GM19372 (cell line): Measurements from ENCODE around the gene OR52A1.

Experiments
- ATAC-seq: cut with Tn5 transposase; IDR thresholded peaks from one replicate; pipeline ENCODE4 v1.9.1; 2021; ENCODE audit warnings: mild to moderate bottlenecking, low read depth, moderate library complexity; ENCODE audit not compliant: unreplicated experiment

Gene OR52A1

GRCh38 chr11:5137014-5137413 lies 17.5 kb downstream of the OR52A1 start:
- no peak for ATAC-seq

DNA sequence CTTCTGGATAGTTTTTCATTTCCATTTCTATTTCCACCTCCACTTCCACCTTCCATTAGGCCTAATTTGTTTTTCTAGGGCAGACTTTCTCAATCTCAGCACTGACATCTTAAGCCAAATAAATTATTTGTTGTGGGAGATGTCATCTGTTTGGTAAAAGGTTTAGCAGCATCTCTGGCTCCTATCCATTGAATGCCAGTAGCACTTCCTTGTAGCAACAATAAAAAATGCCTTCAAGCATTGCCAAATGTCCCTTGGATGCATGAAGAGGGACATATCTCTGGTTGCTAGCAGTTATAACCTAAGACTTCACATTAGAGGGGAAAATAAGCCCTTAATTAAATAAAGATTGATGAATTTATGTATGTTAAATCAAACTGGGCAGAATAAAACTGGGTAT lies 18.3 kb downstream of the OR52A1 start:
- ATAC-seq, result no peak

DNA sequence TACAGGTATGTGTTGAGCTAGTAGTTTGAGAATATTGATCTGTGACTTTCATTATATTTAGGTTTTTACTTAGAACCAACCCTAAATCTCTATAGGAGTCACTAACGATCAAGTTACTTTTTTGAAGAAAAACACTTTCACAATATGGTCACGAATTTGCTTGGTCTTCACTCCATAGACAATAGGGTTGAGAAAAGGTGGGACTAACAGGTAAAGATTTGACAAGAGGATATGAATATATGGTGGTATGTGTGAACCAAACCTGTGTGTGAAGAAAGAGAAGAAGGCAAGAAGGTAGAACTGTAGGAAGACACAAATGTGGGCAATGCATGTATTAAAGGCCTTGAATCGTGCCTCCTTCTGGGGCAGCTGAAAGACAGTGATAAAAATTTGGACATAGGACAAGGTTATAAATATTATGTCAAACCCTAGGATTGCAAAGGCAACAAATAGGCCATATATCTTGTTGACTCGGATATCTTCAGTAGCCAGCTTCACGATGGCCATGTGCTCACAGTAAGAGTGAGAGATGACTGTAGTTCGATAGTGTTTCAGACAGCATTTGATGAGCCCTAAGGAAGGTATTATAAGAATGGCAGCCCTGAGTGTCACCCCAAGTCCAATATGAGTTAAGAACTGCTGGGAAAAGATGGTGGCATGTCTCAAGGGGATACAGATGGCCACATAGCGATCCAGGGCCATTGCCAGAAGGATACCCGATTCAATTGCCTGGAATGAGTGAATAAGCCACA lies 22.8 kb downstream of the OR52A1 start:
- ATAC-seq, result no peak

- ATAC-seq, result no peak
These were observed 25.1 kb downstream of the OR52A1 start for GRCh38 chr11:5129457-5129877.

DNA sequence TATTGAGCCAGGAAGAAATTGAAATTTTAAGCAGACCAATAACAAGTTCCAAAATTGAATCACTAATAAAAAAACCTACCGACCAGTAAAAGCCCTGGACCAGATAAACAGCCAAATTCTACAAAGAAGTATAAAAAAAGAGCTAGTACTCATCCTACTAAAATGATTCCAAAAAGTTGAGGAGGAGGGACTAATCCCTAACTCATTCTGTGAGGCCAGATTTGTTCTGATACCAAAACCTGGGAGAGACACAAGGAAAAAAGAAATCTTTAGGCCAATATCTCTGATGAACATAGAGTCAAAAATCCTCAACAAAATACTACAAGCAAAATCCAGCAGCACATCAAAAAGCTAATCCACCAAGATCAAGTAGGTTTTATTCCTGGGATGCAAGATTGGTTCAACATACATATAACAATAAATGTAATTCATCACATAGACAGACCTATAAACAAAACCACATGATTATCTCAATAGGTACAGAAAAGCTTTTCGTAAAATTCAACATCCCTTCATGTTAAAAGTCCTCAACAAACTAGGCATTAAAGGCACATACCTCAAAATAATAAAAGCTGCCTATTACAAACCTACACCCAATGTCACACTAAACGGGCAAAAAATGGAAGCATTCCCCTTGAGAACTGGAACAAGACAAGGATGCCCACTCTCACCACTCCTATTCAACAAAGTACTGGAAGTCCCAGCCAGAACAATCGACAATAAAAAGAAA lies 29.5 kb downstream of the OR52A1 start:
- no peak for ATAC-seq

- peak; percentile 94 for ATAC-seq
These were observed 30.6 kb downstream of the OR52A1 start for GRCh38 chr11:5123802-5124521.

DNA sequence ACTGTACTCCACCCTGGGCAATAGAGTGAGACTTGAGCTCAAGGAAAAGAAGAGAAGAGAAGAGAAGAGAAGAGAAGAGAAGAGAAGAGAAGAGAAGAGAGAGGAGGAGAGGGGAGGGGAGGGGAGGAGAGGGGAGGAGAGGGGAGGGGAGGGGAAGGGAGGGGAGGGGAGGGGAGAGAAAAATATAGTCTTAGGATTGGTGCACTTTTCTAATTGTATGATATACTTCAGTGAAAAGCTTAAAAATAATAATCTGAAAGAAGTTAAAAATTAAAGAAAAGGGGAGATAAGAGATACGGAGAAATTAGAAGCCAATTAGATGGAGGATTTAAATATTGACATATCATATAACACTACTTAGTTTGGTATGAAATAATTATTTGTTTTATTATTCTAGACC lies 35.7 kb downstream of the OR52A1 start:
- ATAC-seq, result no peak

- no peak for ATAC-seq
These were observed 37.0 kb downstream of the OR52A1 start for GRCh38 chr11:5117588-5117987.

- ATAC-seq, result no peak
These were observed 39.2 kb downstream of the OR52A1 start for GRCh38 chr11:5115339-5115738.

DNA sequence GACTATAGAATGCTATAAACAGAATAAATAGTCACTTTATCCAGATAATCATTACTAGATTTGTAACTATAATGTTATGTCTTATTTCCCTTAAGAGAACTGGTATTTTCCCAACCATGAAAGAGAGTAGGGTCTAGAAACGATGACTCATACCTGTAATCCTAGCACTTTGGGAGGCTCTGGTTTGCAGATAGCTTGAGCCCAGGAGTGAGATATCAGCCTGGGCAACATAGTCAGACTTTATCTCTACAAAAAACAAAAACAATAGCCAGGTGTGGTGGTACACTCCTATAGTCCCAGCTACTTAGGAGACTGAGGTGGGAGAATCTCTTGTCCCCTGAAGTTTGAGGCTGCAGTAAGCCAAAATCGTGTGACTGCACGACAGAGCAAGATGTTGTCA lies 47.3 kb downstream of the OR52A1 start:
- no peak for ATAC-seq

- no peak for ATAC-seq
These were observed 51.5 kb downstream of the OR52A1 start for GRCh38 chr11:5103066-5103465.

GRCh38 chr11:5102246-5102645 lies 52.3 kb downstream of the OR52A1 start:
- no peak for ATAC-seq

- no peak for ATAC-seq
These were observed 58.5 kb downstream of the OR52A1 start for GRCh38 chr11:5096011-5096410.
